IMR-90 (cell line): ENCODE measurements around the gene TMEM212. TPM values are rescaled to one million over a fixed set of nuclear protein-coding genes. Genes with fewer than 3 reads are reported as not detected.

Experiments used
- ATAC-seq: fragments of 200-7000 bp; cut with Tn5 transposase; 2 replicates; pipeline ENCODE4 v1.9.1; 2020; ENCODE audit warnings: low read depth, mild to moderate bottlenecking, moderate library complexity
- BruUV-seq: library from RNA; stranded (reverse); fragments of 400-500 nt; replicated peaks from 2 replicates; lab custom pipeline; 2021; lab: Mats Ljungman, UMichigan
- CTCF ChIA-PET: fragments of 300-600 bp; formaldehyde crosslinking; extraction: SDS; loops from one replicate; lab custom pipeline; 2021; ENCODE audit warnings: antibody characterized with exemption; lab: Yijun Ruan, JAX
- POLR2A ChIA-PET: fragments of 300-600 bp; sonication (Branson Sonifier 250); formaldehyde crosslinking; loops from one replicate; lab custom pipeline; 2022; ENCODE audit warnings: antibody characterized with exemption; ENCODE audit not compliant: unreplicated experiment; lab: Charles Lee
- DNase-seq: peaks from one replicate; pipeline ENCODE4 v3.0.0; 2013
- H2AFZ ChIP-seq: replicated peaks from 2 replicates; pipeline ENCODE3; 2013; ENCODE audit warnings: low read length, mild to moderate bottlenecking; ENCODE audit not compliant: poor library complexity
- H2AK5ac ChIP-seq: 2 replicates; pipeline ENCODE4 v1.6.1; 2013; ENCODE audit warnings: low read depth, low read length, inconsistent platforms
- H2AK9ac ChIP-seq: replicated peaks from 2 replicates; pipeline ENCODE3; 2013; ENCODE audit warnings: mild to moderate bottlenecking, low read depth, low read length, moderate library complexity; ENCODE audit not compliant: poor library complexity
- H2BK120ac ChIP-seq: 2 replicates; pipeline ENCODE4 v1.6.1; 2013; ENCODE audit warnings: low read depth, low read length, inconsistent platforms
- H2BK15ac ChIP-seq: 3 replicates; pipeline ENCODE4 v1.6.1; 2013; ENCODE audit warnings: low read depth, low read length, inconsistent platforms
- H2BK20ac ChIP-seq: 2 replicates; pipeline ENCODE4 v1.6.1; 2013; ENCODE audit warnings: low read depth, mild to moderate bottlenecking, inconsistent platforms, low read length, moderate library complexity
- H2BK5ac ChIP-seq: 2 replicates; pipeline ENCODE4 v1.6.1; 2013; ENCODE audit warnings: mild to moderate bottlenecking, low read depth, low read length, inconsistent platforms; ENCODE audit not compliant: poor library complexity, severe bottlenecking
- H3K14ac ChIP-seq: replicated peaks from 2 replicates; pipeline ENCODE4 v1.6.1; 2013; ENCODE audit warnings: low read depth, low read length, inconsistent platforms
- H3K18ac ChIP-seq: 2 replicates; pipeline ENCODE4 v1.6.1; 2013; ENCODE audit warnings: low read depth, low read length, control low read depth
- H3K23ac ChIP-seq: 2 replicates; pipeline ENCODE4 v1.6.1; 2013; ENCODE audit warnings: low read depth, low read length, inconsistent platforms
- H3K27ac ChIP-seq: 2 replicates; pipeline ENCODE4 v1.5.1; 2013; ENCODE audit warnings: mild to moderate bottlenecking, control low read depth, low read length; ENCODE audit not compliant: insufficient read depth
- H3K27me3 ChIP-seq: 2 replicates; pipeline ENCODE4 v1.6.1; 2013; ENCODE audit warnings: low read length; ENCODE audit not compliant: control insufficient read depth, insufficient read depth
- H3K36me3 ChIP-seq: 2 replicates; pipeline ENCODE4 v1.6.1; 2013; ENCODE audit warnings: low read length, mixed read lengths; ENCODE audit not compliant: control insufficient read depth, insufficient read depth
- H3K4ac ChIP-seq: 2 replicates; pipeline ENCODE4 v1.6.1; 2013; ENCODE audit warnings: low read depth, low read length, inconsistent platforms
- H3K4me1 ChIP-seq: 2 replicates; pipeline ENCODE4 v1.6.1; 2013; ENCODE audit warnings: low read length, mixed read lengths; ENCODE audit not compliant: control insufficient read depth, insufficient read depth
- H3K4me2 ChIP-seq: 2 replicates; pipeline ENCODE4 v1.6.1; 2013; ENCODE audit warnings: low read depth, mild to moderate bottlenecking, control low read depth, low read length, moderate library complexity
- H3K4me3 ChIP-seq: 2 replicates; pipeline ENCODE4 v1.5.1; 2013; ENCODE audit warnings: low read depth, mild to moderate bottlenecking, control low read depth, low read length, moderate library complexity; ENCODE audit not compliant: insufficient read depth
- H3K56ac ChIP-seq: 2 replicates; pipeline ENCODE4 v1.6.1; 2013; ENCODE audit warnings: low read length, inconsistent platforms; ENCODE audit not compliant: insufficient read depth; ENCODE audit errors: extremely low read depth
- H3K79me1 ChIP-seq, 2 experiments: 2 replicates each; pipeline ENCODE4 v1.6.1; 2013; ENCODE audit warnings: low read length in 2 of 2, inconsistent platforms in 1 of 2, low read depth in 1 of 2
- H3K9ac ChIP-seq: 2 replicates; pipeline ENCODE4 v1.6.1; 2013; ENCODE audit warnings: low read depth, low read length, control low read depth
- H3K9me1 ChIP-seq: 2 replicates; pipeline ENCODE4 v1.6.1; 2013; ENCODE audit warnings: low read length, inconsistent platforms; ENCODE audit not compliant: insufficient read depth
- H3K9me3 ChIP-seq: 2 replicates; pipeline ENCODE4 v1.6.1; 2013; ENCODE audit warnings: low read length; ENCODE audit not compliant: control insufficient read depth, insufficient read depth
- H4K20me1 ChIP-seq: 2 replicates; pipeline ENCODE4 v1.6.1; 2013; ENCODE audit warnings: low read length, inconsistent platforms; ENCODE audit not compliant: insufficient read depth
- H4K5ac ChIP-seq: 2 replicates; pipeline ENCODE4 v1.6.1; 2013; ENCODE audit warnings: mild to moderate bottlenecking, low read depth, low read length, control low read depth
- H4K8ac ChIP-seq, 2 experiments: 2 replicates each; pipeline ENCODE4 v1.6.1; 2013; ENCODE audit warnings: low read depth in 2 of 2, low read length in 2 of 2, control low read depth in 1 of 2, inconsistent platforms in 1 of 2
- H4K91ac ChIP-seq: 2 replicates; pipeline ENCODE4 v1.6.1; 2013; ENCODE audit warnings: low read depth, low read length, inconsistent platforms; ENCODE audit not compliant: insufficient read depth
- BHLHE40 ChIP-seq: fragments of 150-350 bp; IDR thresholded peaks from 2 replicates; pipeline ENCODE4 v1.6.1; 2016; ENCODE audit warnings: mild to moderate bottlenecking, low read depth, low read length
- CEBPB ChIP-seq: IDR thresholded peaks from 2 replicates; pipeline ENCODE4 v1.6.1; 2012; ENCODE audit warnings: low read depth, low read length, improper control_type of control experiment
- CHD1 ChIP-seq: IDR thresholded peaks from 2 replicates; pipeline ENCODE4 v1.6.1; 2012; ENCODE audit warnings: low read depth, low read length, improper control_type of control experiment
- FOS ChIP-seq: fragments of 150-350 bp; IDR thresholded peaks from 2 replicates; pipeline ENCODE4 v1.6.1; 2016; ENCODE audit warnings: low read depth, low read length
- MAFK ChIP-seq: IDR thresholded peaks from 2 replicates; pipeline ENCODE4 v1.6.1; 2012; ENCODE audit warnings: low read depth, low read length, improper control_type of control experiment
- MAZ ChIP-seq: IDR thresholded peaks from 2 replicates; pipeline ENCODE4 v1.6.1; 2012; ENCODE audit warnings: low read depth, mild to moderate bottlenecking, low read length, improper control_type of control experiment, moderate library complexity, borderline replicate concordance
- MXI1 ChIP-seq: IDR thresholded peaks from 2 replicates; pipeline ENCODE4 v1.6.1; 2012; ENCODE audit warnings: low read depth, mild to moderate bottlenecking, low read length, moderate library complexity, borderline replicate concordance
- NFE2L2 ChIP-seq: fragments of 150-350 bp; IDR thresholded peaks from 2 replicates; pipeline ENCODE4 v1.6.1; 2016; ENCODE audit warnings: low read depth, mild to moderate bottlenecking, low read length
- POLR2A ChIP-seq: IDR thresholded peaks from 2 replicates; pipeline ENCODE4 v1.6.1; 2012; ENCODE audit warnings: mild to moderate bottlenecking, low read depth, low read length
- RAD21 ChIP-seq: IDR thresholded peaks from 2 replicates; pipeline ENCODE4 v1.6.1; 2012; ENCODE audit warnings: low read length, improper control_type of control experiment
- RCOR1 ChIP-seq: IDR thresholded peaks from 2 replicates; pipeline ENCODE4 v1.6.1; 2012; ENCODE audit warnings: mild to moderate bottlenecking, low read length, improper control_type of control experiment; ENCODE audit not compliant: insufficient replicate concordance
- RFX5 ChIP-seq: IDR thresholded peaks from 2 replicates; pipeline ENCODE4 v1.8.0; 2012; ENCODE audit warnings: low read depth, mild to moderate bottlenecking, low read length, moderate library complexity
- SMC3 ChIP-seq: fragments of 150-350 bp; IDR thresholded peaks from 2 replicates; pipeline ENCODE4 v1.6.1; 2016; ENCODE audit warnings: low read depth, mild to moderate bottlenecking, antibody characterized with exemption, low read length, moderate library complexity
- WGBS, 2 experiments: methylation state at CpG; one replicate each; pipeline versions ENCODE4 v1.1.5 to v1.1.7; 2013; ENCODE audit warnings: missing lambda C conversion rate in 2 of 2; ENCODE audit not compliant: insufficient read length in 1 of 2; ENCODE audit errors: extremely low coverage in 2 of 2; 5-methylcytosine and 5-hydroxymethylcytosine counted together
- dilution Hi-C: fragments of 300-500 bp; cut with HindIII; formaldehyde crosslinking; loops from one replicate; pipeline ENCODE4 v1.14.3; 2018; ENCODE audit warnings: low sequenced_read_pairs; ENCODE audit not compliant: unreplicated experiment
- in situ Hi-C: fragments of 300-500 bp; cut with MboI; formaldehyde crosslinking; loops from 3 replicates; pipeline ENCODE4 v1.14.3; 2019; ENCODE audit warnings: low sequenced_read_pairs, inconsistent platforms, mixed read lengths
- intact Hi-C: fragments of 100-400 bp; cut with micrococcal nuclease; formaldehyde crosslinking; loops from 2 replicates; pipeline ENCODE4 v1.10.0; 2022
- polyA plus RNA-seq, 3 experiments: library from polyadenylated mRNA; depleted of rRNA; stranded (reverse); fragments of >200 nt; gene quantifications; 2 replicates each; pipeline ENCODE4 v1.2.3, GENCODE V29; 2012; ENCODE audit warnings: low replicate concordance in 1 of 3
- total RNA-seq: library from RNA; depleted of rRNA; stranded (reverse); fragments of >200 nt; gene quantifications from 2 replicates; pipeline ENCODE4 v1.2.3, GENCODE V29; 2012
- TF ChIP-seq, protein P1 (sequence below): fragments of 150-350 bp; IDR thresholded peaks from 2 replicates; pipeline ENCODE4 v1.6.1; 2016; ENCODE audit warnings: low read depth, mild to moderate bottlenecking, low read length, moderate library complexity, borderline replicate concordance
- TF ChIP-seq, protein P2 (sequence below): conservative IDR thresholded peaks from 2 replicates; pipeline ENCODE4 v1.5.1; 2012; ENCODE audit warnings: mild to moderate bottlenecking, low read depth, low read length, improper control_type of control experiment
- TF ChIP-seq, protein P3 (sequence below): fragments of 150-350 bp; IDR thresholded peaks from 2 replicates; pipeline ENCODE4 v1.6.1; 2017; ENCODE audit warnings: mild to moderate bottlenecking, antibody characterized with exemption, low read length, low read depth

Gene TMEM212
- total and polyA plus RNA-seq, 2 of the 4 experiments (the other 2 are of a cell fraction) = not detected

DNA sequence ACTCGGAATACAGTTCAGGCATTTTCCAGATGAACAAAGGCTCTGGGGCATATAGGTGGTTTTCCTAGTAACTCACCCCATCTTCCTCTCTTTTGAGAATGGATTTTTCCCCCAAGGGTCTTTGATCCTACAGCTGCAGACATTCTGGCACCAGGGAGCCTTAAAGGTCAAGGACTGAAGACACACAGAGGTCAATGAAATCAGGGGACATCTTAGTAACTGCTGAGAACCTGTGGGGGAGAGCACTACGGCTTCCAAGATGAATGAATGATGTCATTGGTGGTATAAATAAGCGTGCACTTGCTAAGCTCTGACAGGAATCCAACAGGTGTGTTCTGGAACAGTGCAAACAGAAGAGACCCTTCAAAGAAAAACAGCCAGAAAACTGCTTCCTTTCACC, 36.3 kb downstream of the TMEM212 start:
- H3K18ac ChIP-seq = peak overlapping the region; percentile 72
- H4K20me1 ChIP-seq = no peaks in the 10 kb centered on the region
- H2BK20ac ChIP-seq = peak overlapping the region; percentile 11; the same call in 1 of the 2 replicates
- H3K36me3 ChIP-seq = no peaks in the 10 kb centered on the region
- H2BK120ac ChIP-seq = no peak overlapping the region
- peaks cover 0 to 8% of the 10 kb centered on the region in 2 experiments; a peak in 1 of 4 replicates for H3K79me1 ChIP-seq
- H3K9me1 ChIP-seq = peaks cover 8% of the 10 kb centered on the region
- H3K9me3 ChIP-seq = no peaks in the 10 kb centered on the region
- H3K4me3 ChIP-seq = no peak overlapping the region
- H4K8ac ChIP-seq = no peak overlapping the region; a peak in 1 of 4 replicates
- H4K5ac ChIP-seq = no peak overlapping the region
- intact Hi-C loops = loop anchor here (5.0 kb wide), 1 partner anchor 88 kb away; no protein-coding TSS in a partner anchor
- H2AFZ ChIP-seq = no peak overlapping the region
- H3K27me3 ChIP-seq = no peaks in the 10 kb centered on the region
- H3K4ac ChIP-seq = no peak overlapping the region
- no TSS peak for BruUV-seq
- TF ChIP-seq RFX5 (no peak), MAZ (no peak), MAFK (no peak), FOS (no peak), POLR2A (no peak), CEBPB (no peak), RCOR1 (no peak), CHD1 (no peak), MXI1 (no peak), SMC3 (no peak), RAD21 (no peak), BHLHE40 (no peak), NFE2L2 (no peak)
- TF ChIP-seq, protein P1, sequence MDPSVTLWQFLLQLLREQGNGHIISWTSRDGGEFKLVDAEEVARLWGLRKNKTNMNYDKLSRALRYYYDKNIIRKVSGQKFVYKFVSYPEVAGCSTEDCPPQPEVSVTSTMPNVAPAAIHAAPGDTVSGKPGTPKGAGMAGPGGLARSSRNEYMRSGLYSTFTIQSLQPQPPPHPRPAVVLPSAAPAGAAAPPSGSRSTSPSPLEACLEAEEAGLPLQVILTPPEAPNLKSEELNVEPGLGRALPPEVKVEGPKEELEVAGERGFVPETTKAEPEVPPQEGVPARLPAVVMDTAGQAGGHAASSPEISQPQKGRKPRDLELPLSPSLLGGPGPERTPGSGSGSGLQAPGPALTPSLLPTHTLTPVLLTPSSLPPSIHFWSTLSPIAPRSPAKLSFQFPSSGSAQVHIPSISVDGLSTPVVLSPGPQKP = no peak
- TF ChIP-seq, protein P2, sequence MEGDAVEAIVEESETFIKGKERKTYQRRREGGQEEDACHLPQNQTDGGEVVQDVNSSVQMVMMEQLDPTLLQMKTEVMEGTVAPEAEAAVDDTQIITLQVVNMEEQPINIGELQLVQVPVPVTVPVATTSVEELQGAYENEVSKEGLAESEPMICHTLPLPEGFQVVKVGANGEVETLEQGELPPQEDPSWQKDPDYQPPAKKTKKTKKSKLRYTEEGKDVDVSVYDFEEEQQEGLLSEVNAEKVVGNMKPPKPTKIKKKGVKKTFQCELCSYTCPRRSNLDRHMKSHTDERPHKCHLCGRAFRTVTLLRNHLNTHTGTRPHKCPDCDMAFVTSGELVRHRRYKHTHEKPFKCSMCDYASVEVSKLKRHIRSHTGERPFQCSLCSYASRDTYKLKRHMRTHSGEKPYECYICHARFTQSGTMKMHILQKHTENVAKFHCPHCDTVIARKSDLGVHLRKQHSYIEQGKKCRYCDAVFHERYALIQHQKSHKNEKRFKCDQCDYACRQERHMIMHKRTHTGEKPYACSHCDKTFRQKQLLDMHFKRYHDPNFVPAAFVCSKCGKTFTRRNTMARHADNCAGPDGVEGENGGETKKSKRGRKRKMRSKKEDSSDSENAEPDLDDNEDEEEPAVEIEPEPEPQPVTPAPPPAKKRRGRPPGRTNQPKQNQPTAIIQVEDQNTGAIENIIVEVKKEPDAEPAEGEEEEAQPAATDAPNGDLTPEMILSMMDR = no peak
- TF ChIP-seq, protein P3, sequence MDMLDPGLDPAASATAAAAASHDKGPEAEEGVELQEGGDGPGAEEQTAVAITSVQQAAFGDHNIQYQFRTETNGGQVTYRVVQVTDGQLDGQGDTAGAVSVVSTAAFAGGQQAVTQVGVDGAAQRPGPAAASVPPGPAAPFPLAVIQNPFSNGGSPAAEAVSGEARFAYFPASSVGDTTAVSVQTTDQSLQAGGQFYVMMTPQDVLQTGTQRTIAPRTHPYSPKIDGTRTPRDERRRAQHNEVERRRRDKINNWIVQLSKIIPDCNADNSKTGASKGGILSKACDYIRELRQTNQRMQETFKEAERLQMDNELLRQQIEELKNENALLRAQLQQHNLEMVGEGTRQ = no peak
- ChIA-PET CTCF (no interaction called here), POLR2A (no interaction called here)
- no peak overlapping the region for H2AK5ac ChIP-seq
- dilution Hi-C loops = no loop called here
- DNase-seq (no peak), ATAC-seq (no peak)
- no peak overlapping the region for H4K91ac ChIP-seq
- H2BK15ac ChIP-seq = no peak overlapping the region; the same call in 2 of the 3 replicates
- H3K4me1 ChIP-seq = peaks cover 24% of the 10 kb centered on the region
- no peak overlapping the region for H2BK5ac ChIP-seq
- no peak overlapping the region for H3K56ac ChIP-seq
- no peak overlapping the region for H3K4me2 ChIP-seq
- H3K23ac ChIP-seq = no peak overlapping the region
- in situ Hi-C loops = no loop called here
- no peak overlapping the region for H3K27ac ChIP-seq
- H2AK9ac ChIP-seq = no peak overlapping the region
- WGBS, 2 experiments = 80% methylated on average over 1 of the region's 3 CpGs; no CpG with 5 or more reads in 1 of the 2 experiments
- H3K9ac ChIP-seq = no peak overlapping the region
- H3K14ac ChIP-seq = no peak overlapping the region
